Right atrium auricular region (tissue), 2 donors: ENCODE measurements around the gene RNF213. TPM values are rescaled to one million over a fixed set of nuclear protein-coding genes. Genes with fewer than 3 reads are reported as not detected.

ENCODE experiments used
- DNase-seq: peaks from one replicate; pipeline ENCODE4 v3.0.0-alpha.2; 2019; ENCODE audit warnings: low spot score
- H3K27ac ChIP-seq, 2 donors: fragments of 200-600 bp; sonication (generic); 1 replicate in 1 of 2; 2 replicates in 1 of 2; pipeline ENCODE4 v1.5.1; 2016 to 2019
- H3K27me3 ChIP-seq, 2 donors: fragments of 200-600 bp; sonication (generic); one replicate each; pipeline versions ENCODE4 v1.5.1 to v1.6.0; 2017 to 2019
- H3K36me3 ChIP-seq: fragments of 200-600 bp; sonication (generic); one replicate; pipeline ENCODE4 v1.5.1; 2016
- H3K4me1 ChIP-seq, 2 donors: fragments of 200-600 bp; sonication (generic); one replicate each; pipeline versions ENCODE4 v1.5.1 to v1.6.0; 2017 to 2019
- H3K4me3 ChIP-seq, 2 donors: fragments of 200-600 bp; sonication (generic); 1 replicate in 1 of 2; 2 replicates in 1 of 2; pipeline ENCODE4 v1.5.1; 2017 to 2019; ENCODE audit warnings: mild to moderate bottlenecking in 1 of 2, moderate library complexity in 1 of 2
- H3K9me3 ChIP-seq, 2 donors: fragments of 200-600 bp; sonication (generic); one replicate each; pipeline ENCODE4 v1.5.1; 2019
- total RNA-seq, 2 donors: library from RNA; depleted of rRNA; stranded (reverse); fragments of >200 nt; gene quantifications; one replicate each; pipeline ENCODE4 v1.1.0, GENCODE V29; 2016
- TF ChIP-seq, protein P1 (sequence below), 2 donors: fragments of 200-600 bp; sonication (generic); IDR thresholded peaks; one replicate each; pipeline ENCODE4 v1.5.1; 2019; ENCODE audit warnings: antibody characterized with exemption in 2 of 2

RNF213 gene
- total RNA-seq, 2 donors from 2014 or later: 27.3 to 36.8 TPM

DNA sequence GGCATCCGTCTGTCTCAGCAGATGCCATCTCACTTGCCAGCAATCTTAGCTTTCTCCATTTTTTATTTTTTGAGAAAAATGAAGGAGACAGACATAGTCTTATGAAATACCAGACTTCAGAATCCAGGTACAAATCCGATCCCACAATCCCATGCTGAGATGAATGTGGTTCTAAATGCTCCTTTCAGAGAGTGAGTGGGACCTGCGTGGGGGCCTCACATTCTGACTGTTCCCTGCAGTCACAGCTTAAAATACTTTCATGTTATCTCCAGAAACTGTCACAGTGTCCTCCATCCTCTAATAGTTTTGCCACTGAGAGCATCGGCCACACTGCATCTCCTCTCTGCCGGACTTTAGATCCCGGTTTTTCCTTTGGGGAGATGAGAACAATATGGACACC lies 119.4 kb downstream of the RNF213 start:
- Histone ChIP-seq H3K36me3 (peaks cover 95% of the 10 kb centered on the region), H3K4me3 (no peak overlapping the region)

DNA sequence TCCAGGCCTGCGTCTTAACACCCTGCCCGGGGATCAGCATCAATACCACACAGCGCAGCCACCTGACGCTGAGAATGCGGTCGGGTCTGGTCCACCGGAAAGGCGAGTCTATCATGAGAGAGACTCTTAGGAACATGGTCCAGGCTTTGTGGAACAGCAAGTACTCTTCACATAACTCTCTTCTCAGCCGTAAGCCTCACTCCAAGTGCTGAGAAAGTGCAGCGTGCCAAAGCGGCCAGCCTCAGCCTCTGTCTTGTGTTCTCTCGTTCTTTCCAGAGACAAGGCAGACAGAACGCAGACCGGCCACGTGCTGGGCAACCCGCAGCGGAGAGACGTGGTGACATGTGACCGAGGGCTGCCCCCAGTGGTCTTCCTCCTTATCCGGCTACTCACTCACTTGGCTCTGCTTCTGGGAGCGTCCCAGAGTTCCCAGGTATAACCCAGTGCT lies 119.9 kb downstream of the RNF213 start:
- TF ChIP-seq, protein P1, sequence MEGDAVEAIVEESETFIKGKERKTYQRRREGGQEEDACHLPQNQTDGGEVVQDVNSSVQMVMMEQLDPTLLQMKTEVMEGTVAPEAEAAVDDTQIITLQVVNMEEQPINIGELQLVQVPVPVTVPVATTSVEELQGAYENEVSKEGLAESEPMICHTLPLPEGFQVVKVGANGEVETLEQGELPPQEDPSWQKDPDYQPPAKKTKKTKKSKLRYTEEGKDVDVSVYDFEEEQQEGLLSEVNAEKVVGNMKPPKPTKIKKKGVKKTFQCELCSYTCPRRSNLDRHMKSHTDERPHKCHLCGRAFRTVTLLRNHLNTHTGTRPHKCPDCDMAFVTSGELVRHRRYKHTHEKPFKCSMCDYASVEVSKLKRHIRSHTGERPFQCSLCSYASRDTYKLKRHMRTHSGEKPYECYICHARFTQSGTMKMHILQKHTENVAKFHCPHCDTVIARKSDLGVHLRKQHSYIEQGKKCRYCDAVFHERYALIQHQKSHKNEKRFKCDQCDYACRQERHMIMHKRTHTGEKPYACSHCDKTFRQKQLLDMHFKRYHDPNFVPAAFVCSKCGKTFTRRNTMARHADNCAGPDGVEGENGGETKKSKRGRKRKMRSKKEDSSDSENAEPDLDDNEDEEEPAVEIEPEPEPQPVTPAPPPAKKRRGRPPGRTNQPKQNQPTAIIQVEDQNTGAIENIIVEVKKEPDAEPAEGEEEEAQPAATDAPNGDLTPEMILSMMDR (IDR thresholded peaks at IDR 0.05): no peak
- H3K4me1 ChIP-seq: no peaks in the 10 kb centered on the region
- H3K27ac ChIP-seq: no peak overlapping the region
- H3K4me3 ChIP-seq: no peak overlapping the region
- DNase-seq: no peak
- no peaks in the 10 kb centered on the region for H3K27me3 ChIP-seq
- H3K36me3 ChIP-seq: peaks cover 95% of the 10 kb centered on the region
- H3K9me3 ChIP-seq: no peaks in the 10 kb centered on the region

More for the DNA sequence above, 119.4 kb downstream of the RNF213 start:
- TF ChIP-seq, protein P1 (IDR thresholded peaks at IDR 0.05): no peak
- Histone ChIP-seq H3K27me3 (no peaks in the 10 kb centered on the region), H3K4me1 (no peaks in the 10 kb centered on the region), H3K27ac (no peak overlapping the region), H3K9me3 (no peaks in the 10 kb centered on the region)
- no peak for DNase-seq

DNA sequence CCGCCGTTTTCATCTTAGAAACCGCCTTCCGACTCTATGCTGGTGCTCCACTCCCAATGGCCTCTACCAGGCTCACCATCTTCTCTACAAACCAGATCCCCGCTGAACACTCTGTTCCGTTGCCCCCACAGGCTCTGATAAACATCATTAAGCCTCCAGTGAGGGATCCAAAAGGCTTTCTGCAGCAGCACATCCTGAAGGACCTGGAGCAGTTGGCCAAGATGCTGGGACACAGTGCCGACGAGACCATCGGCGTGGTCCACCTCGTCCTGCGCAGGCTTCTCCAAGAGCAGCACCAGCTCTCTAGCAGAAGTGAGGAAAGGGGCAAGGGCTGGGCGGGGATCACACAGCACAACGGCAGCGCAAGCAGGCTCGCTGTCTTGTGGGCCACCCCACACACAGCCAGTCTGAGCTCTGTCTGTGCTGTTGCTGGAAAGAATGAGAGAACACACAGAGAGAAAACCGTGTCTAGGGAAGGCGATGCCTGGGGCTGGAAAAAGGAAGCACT lies 120.8 kb downstream of the RNF213 start:
- no peak overlapping the region for H3K4me3 ChIP-seq
- peaks cover 95% of the 10 kb centered on the region for H3K36me3 ChIP-seq
- DNase-seq: no peak
- TF ChIP-seq, protein P1 (IDR thresholded peaks at IDR 0.05): no peak
- H3K27me3 ChIP-seq: no peaks in the 10 kb centered on the region
- H3K27ac ChIP-seq: no peak overlapping the region
- H3K4me1 ChIP-seq: no peaks in the 10 kb centered on the region
- no peaks in the 10 kb centered on the region for H3K9me3 ChIP-seq

DNA sequence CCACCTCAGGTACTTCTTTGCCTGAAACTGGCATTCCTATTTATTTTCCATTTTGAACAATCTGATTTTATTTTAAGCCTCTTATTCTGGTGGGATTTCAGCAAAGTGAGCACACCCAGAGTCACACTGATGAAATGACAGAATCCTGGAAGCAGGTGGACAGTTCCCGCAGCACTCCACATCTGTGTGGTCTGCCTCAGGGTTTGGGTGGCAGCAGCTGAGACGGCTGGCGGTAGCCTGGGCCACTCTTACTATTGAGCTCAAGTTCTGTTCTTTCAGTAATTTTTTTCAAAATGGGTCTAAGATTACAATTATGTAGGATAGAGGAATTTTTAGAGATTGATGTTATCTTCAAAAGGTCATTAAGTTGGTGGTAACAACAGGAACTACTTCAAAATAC lies 121.8 kb downstream of the RNF213 start:
- TF ChIP-seq, protein P1 (IDR thresholded peaks at IDR 0.05): no peak
- Histone ChIP-seq H3K4me3 (no peak overlapping the region), H3K36me3 (peaks cover 95% of the 10 kb centered on the region), H3K27ac (no peak overlapping the region), H3K27me3 (no peaks in the 10 kb centered on the region), H3K9me3 (no peaks in the 10 kb centered on the region), H3K4me1 (no peaks in the 10 kb centered on the region)
- no peak for DNase-seq

DNA sequence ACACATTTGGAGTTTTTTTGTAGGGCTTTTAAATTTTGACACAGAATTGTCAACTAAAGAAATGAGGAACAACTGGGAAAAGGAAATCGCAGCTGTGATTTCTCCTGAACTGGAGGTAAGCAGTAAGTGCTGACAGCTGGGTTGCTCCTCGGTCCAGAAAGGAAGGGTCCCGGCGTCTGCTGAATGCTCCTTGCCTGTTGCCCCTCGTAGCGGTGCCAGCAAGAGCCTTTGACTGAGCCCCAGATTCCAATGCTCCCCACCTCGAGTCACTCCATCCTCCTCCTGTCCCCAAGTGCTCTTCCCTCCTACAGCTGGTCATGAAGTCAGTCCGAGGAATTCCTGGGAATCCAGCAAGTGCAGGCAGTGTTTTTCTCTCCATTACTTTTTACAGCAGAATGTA lies 122.3 kb downstream of the RNF213 start:
- no peaks in the 10 kb centered on the region for H3K27me3 ChIP-seq
- H3K36me3 ChIP-seq: peaks cover 95% of the 10 kb centered on the region
- no peak for DNase-seq
- no peak overlapping the region for H3K4me3 ChIP-seq
- TF ChIP-seq, protein P1 (IDR thresholded peaks at IDR 0.05): no peak
- H3K9me3 ChIP-seq: no peaks in the 10 kb centered on the region
- H3K27ac ChIP-seq: no peak overlapping the region
- H3K4me1 ChIP-seq: no peaks in the 10 kb centered on the region
